Adrenal gland (tissue), 5 donors: ENCODE data around the gene CSNK1A1.
"Not testable (repeated sequence)": the region's sequence is repeated elsewhere in the genome, so short reads cannot be mapped to it uniquely, and the experiment has no call there.

Experiments used
- CTCF ChIP-seq, 6 experiments: fragments of 450-650 bp in 4 of 6; fragments of 200-600 bp in 2 of 6; sonication (generic) in 1 of 6; IDR thresholded peaks; 1 replicate in 5 of 6; 2 replicates in 1 of 6; pipeline versions ENCODE4 v1.5.1 to v1.8.0; 2016 to 2021; ENCODE audit warnings: antibody characterized with exemption in 6 of 6, mild to moderate bottlenecking in 2 of 6, moderate library complexity in 1 of 6
- POLR2A ChIP-seq, 2 donors: fragments of 450-650 bp; IDR thresholded peaks; one replicate each; pipeline ENCODE4 v1.6.1; 2017; ENCODE audit warnings: antibody characterized with exemption in 2 of 2, mild to moderate bottlenecking in 2 of 2, moderate library complexity in 1 of 2
- donor health status: DM: no; HTN: no; CAD: no.

GRCh38 chr5:149598234-149598633 lies 47.0 kb upstream of the CSNK1A1 start:
- TF ChIP-seq CTCF, POLR2A (IDR thresholded peaks at IDR 0.05): not testable (repeated sequence)
